Measurements from ENCODE around the gene ARID1A.

ARID1A gene

DNA sequence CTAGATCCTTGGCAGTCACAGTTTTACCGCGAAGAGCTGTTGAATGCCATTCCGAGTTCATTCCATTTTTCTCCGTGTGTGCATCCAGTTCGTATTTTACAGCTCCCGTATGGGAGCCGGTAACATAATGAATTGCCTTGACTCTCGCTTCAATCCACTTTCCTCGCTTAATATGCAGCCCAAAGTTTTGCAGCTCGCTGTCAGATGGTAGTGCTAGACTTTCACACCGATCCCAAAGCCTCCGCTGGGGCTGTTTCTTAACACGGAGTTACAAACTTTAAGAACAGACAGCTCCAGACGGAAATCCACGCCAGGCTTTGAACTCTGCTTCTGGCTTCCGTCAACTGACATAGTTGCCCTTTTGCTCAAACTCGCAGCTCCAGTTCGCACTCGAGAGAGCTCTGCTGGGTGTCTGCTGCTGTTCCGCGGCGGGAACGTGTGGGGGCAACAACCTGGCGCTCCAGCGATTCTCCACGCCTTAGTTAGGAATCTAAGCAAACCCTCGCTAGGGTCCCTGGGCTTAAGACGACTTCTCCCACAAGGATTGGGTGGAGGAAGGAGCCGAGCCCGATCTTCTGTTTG is 3.5 kb upstream of the ARID1A start:
- TF ChIP-seq FOXP2 (optimal IDR thresholded peaks at IDR 0.05; ENCODE audit: borderline replicate concordance, extremely low read depth, extremely low read length, insufficient read depth) (no peak), TAF1 (IDR thresholded peaks at IDR 0.05; ENCODE audit: borderline replicate concordance, insufficient read depth, low read length) (peak; percentile 76), SIN3A (IDR thresholded peaks at IDR 0.05; ENCODE audit: borderline replicate concordance, insufficient read depth, low read length) (peak; percentile 5; the same call in 1 of the 2 replicates), POLR2AphosphoS5 (IDR thresholded peaks at IDR 0.05; ENCODE audit: low read depth, low read length) (peak; percentile 84)
- TF ChIP-seq, protein P1, sequence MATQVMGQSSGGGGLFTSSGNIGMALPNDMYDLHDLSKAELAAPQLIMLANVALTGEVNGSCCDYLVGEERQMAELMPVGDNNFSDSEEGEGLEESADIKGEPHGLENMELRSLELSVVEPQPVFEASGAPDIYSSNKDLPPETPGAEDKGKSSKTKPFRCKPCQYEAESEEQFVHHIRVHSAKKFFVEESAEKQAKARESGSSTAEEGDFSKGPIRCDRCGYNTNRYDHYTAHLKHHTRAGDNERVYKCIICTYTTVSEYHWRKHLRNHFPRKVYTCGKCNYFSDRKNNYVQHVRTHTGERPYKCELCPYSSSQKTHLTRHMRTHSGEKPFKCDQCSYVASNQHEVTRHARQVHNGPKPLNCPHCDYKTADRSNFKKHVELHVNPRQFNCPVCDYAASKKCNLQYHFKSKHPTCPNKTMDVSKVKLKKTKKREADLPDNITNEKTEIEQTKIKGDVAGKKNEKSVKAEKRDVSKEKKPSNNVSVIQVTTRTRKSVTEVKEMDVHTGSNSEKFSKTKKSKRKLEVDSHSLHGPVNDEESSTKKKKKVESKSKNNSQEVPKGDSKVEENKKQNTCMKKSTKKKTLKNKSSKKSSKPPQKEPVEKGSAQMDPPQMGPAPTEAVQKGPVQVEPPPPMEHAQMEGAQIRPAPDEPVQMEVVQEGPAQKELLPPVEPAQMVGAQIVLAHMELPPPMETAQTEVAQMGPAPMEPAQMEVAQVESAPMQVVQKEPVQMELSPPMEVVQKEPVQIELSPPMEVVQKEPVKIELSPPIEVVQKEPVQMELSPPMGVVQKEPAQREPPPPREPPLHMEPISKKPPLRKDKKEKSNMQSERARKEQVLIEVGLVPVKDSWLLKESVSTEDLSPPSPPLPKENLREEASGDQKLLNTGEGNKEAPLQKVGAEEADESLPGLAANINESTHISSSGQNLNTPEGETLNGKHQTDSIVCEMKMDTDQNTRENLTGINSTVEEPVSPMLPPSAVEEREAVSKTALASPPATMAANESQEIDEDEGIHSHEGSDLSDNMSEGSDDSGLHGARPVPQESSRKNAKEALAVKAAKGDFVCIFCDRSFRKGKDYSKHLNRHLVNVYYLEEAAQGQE (IDR thresholded peaks at IDR 0.05; ENCODE audit: insufficient read depth in 1 of 2, low read depth in 2 of 2, low read length in 2 of 2), result no peak; a peak in 1 of 4 replicates

GRCh38 chr1:26692793-26693490 is 2.9 kb upstream of the ARID1A start:
- TF ChIP-seq POLR2AphosphoS5 (IDR thresholded peaks at IDR 0.05; ENCODE audit: low read depth, low read length) (peak; percentile 4; the same call in 1 of the 2 replicates), TAF1 (IDR thresholded peaks at IDR 0.05; ENCODE audit: borderline replicate concordance, insufficient read depth, low read length) (peak; percentile 87; the same call in 1 of the 2 replicates), FOXP2 (optimal IDR thresholded peaks at IDR 0.05; ENCODE audit: borderline replicate concordance, extremely low read depth, extremely low read length, insufficient read depth) (peak; percentile 71), SIN3A (IDR thresholded peaks at IDR 0.05; ENCODE audit: borderline replicate concordance, insufficient read depth, low read length) (no peak)
- TF ChIP-seq, protein P1 (IDR thresholded peaks at IDR 0.05; ENCODE audit: insufficient read depth in 1 of 2, low read depth in 2 of 2, low read length in 2 of 2), result peak; percentile 30 to 43; a peak in 1 of 4 replicates

DNA sequence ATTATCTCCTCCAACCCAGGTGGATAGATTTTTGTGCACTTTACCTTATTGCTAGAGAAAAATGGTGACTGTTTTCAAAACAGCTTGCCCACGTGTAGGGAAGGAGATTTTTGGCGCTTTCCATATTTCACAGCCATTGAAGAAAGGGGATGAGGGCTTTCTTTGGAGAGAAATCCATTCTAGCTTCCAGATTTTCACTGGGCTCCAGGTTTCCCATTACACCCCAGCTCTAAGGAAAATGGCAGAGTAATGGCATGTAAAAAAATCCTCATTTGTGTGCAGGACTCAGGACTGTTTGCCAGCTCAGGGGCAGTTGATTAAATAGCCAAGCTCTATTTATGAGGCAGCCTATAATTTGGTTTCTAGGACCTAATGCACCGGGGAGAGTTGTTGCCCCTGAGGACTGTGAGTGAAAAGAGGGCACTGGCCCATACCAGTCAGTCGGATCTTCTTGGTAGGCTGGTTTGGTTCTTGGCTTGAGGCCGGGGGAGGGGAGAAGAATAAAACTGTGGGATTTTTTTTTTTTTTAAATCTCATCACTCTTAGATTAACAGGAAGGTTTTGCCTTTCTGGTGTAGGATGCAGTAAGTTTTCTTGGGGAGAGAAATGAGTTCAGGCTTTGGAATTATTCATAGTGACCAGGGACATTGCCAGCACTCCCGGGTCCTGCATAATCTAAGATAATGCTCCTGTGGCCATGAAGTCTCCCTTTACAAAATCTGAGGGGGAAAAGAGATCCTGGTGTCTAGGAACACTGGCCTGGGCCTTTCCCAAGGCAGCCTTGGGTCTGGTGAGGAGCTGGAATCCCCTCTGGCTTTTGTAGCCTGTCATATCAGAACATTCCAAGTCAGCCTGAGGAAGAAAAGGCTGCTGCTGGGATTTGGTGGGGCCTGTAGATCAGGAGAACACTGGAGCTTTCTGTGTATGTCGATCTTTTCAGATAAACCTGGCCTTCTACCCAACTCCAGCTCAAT is 1.9 kb upstream of the ARID1A start:
- TF ChIP-seq FOXP2 (optimal IDR thresholded peaks at IDR 0.05; ENCODE audit: borderline replicate concordance, extremely low read depth, extremely low read length, insufficient read depth), result no peak
- TF ChIP-seq, protein P1 (IDR thresholded peaks at IDR 0.05; ENCODE audit: insufficient read depth in 1 of 2, low read depth in 2 of 2, low read length in 2 of 2), result no peak
- TF ChIP-seq SIN3A (IDR thresholded peaks at IDR 0.05; ENCODE audit: borderline replicate concordance, insufficient read depth, low read length), result no peak
- TF ChIP-seq TAF1 (IDR thresholded peaks at IDR 0.05; ENCODE audit: borderline replicate concordance, insufficient read depth, low read length), result no peak
- no peak for TF ChIP-seq POLR2AphosphoS5 (IDR thresholded peaks at IDR 0.05; ENCODE audit: low read depth, low read length)

DNA sequence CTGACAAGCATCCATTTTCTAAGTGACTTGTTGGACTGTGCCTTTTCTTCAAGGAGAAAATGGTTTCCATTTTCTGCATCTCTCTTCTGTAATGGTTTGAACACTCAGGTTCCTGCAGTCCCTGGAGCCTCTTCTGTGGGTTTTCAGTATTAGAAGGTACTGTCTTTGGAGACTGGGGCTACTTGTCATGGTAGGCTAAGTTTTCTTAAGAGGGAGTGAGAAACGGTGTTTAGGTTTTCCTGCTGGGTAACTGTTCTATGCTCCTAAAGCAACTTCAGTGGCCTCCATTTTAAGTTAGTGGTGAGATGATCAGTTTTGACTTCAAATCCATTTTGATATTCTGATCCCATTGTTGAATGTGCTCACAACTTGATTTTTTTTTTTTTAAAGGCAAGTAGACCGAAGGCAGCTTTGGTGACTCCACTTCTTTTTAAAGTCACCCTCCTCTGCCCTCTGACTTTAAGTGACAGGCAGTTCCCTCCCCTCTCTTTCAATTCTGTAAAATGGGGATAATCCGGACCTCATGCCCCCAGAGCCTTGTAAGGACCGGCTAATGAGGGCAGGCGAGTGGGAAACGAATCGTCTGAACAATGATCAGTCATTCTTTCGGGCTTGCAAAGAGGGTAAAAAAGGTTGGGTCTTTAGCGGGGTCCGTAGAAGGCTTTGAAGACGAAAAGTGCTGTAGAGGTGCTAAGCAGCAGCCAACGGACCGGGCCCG is 1.0 kb upstream of the ARID1A start:
- no peak for TF ChIP-seq POLR2AphosphoS5 (IDR thresholded peaks at IDR 0.05; ENCODE audit: low read depth, low read length)
- TF ChIP-seq SIN3A (IDR thresholded peaks at IDR 0.05; ENCODE audit: borderline replicate concordance, insufficient read depth, low read length), result no peak
- TF ChIP-seq, protein P1 (IDR thresholded peaks at IDR 0.05; ENCODE audit: insufficient read depth in 1 of 2, low read depth in 2 of 2, low read length in 2 of 2), result no peak
- no peak for TF ChIP-seq FOXP2 (optimal IDR thresholded peaks at IDR 0.05; ENCODE audit: borderline replicate concordance, extremely low read depth, extremely low read length, insufficient read depth)
- no peak for TF ChIP-seq TAF1 (IDR thresholded peaks at IDR 0.05; ENCODE audit: borderline replicate concordance, insufficient read depth, low read length)

All from PFSK-1 (cell line).